ENCODE results near the gene ATG7.
"Not testable (repeated sequence)": the region's sequence is repeated elsewhere in the genome, so short reads cannot be mapped to it uniquely, and the experiment has no call there.

DNA sequence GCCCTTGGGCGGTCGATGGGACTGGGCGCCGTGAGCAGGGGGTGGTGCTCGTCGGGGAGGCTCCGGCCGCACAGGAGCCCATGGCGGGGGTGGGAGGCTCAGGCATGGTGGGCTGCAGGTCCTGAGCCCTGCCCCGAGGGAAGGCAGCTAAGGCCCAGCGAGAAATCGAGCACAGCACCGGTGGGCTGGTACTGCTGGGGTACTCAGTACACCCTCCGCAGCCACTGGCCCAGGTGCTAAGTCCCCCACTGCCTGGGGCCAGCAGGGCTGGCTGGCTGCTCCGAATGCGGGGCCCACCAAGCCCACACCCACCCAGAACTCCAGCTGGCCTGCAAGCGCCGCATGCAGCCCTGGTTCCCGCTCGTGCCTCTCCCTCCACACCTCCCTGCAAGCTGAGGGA is 239.4 kb downstream of the ATG7 start:
- not testable (repeated sequence) for TF ChIP-seq POLR2A (IDR thresholded peaks at IDR 0.05)
- TF ChIP-seq, protein P1, sequence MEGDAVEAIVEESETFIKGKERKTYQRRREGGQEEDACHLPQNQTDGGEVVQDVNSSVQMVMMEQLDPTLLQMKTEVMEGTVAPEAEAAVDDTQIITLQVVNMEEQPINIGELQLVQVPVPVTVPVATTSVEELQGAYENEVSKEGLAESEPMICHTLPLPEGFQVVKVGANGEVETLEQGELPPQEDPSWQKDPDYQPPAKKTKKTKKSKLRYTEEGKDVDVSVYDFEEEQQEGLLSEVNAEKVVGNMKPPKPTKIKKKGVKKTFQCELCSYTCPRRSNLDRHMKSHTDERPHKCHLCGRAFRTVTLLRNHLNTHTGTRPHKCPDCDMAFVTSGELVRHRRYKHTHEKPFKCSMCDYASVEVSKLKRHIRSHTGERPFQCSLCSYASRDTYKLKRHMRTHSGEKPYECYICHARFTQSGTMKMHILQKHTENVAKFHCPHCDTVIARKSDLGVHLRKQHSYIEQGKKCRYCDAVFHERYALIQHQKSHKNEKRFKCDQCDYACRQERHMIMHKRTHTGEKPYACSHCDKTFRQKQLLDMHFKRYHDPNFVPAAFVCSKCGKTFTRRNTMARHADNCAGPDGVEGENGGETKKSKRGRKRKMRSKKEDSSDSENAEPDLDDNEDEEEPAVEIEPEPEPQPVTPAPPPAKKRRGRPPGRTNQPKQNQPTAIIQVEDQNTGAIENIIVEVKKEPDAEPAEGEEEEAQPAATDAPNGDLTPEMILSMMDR (IDR thresholded peaks at IDR 0.05) = not testable (repeated sequence)

All from heart left ventricle (tissue), 13 donors.